ENCODE measurements around the gene WASL.

GRCh38 chr7:123723913-123724312 lies 24.9 kb downstream of the WASL start:
- no peak for TF ChIP-seq CTCF (IDR thresholded peaks at IDR 0.05)
- no peak for TF ChIP-seq POLR2AphosphoS5 (IDR thresholded peaks at IDR 0.05)
- no peak for TF ChIP-seq POLR2A (IDR thresholded peaks at IDR 0.05)
